ENCODE measurements around the gene LRRN4. TPM values are rescaled to one million over a fixed set of nuclear protein-coding genes. Genes with fewer than 3 reads are reported as not detected.

The LRRN4 gene
- total and polyA plus RNA-seq, 4 donors: 0.14 to 0.18 (median 0.16) TPM

DNA sequence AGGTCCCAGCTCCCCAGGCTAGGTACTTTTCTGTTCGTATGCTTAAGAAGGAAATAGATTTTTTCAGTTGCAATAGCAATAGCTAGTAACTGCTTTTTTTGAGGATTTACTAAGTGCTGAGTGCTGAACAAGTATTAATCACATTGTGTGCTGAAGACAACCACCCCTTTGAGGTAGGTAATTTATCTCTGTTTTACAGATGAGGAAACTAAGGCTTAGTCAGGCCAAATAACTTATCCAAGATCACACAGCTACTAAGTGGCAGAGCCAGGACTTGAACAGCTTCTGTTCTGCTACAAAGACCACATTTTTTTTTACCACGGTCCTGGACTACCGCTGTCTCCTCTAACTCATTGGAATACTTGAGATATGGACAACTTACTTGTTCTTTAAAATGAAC lies 39.8 kb downstream of the LRRN4 start (continued):
- TF ChIP-seq, protein P1, sequence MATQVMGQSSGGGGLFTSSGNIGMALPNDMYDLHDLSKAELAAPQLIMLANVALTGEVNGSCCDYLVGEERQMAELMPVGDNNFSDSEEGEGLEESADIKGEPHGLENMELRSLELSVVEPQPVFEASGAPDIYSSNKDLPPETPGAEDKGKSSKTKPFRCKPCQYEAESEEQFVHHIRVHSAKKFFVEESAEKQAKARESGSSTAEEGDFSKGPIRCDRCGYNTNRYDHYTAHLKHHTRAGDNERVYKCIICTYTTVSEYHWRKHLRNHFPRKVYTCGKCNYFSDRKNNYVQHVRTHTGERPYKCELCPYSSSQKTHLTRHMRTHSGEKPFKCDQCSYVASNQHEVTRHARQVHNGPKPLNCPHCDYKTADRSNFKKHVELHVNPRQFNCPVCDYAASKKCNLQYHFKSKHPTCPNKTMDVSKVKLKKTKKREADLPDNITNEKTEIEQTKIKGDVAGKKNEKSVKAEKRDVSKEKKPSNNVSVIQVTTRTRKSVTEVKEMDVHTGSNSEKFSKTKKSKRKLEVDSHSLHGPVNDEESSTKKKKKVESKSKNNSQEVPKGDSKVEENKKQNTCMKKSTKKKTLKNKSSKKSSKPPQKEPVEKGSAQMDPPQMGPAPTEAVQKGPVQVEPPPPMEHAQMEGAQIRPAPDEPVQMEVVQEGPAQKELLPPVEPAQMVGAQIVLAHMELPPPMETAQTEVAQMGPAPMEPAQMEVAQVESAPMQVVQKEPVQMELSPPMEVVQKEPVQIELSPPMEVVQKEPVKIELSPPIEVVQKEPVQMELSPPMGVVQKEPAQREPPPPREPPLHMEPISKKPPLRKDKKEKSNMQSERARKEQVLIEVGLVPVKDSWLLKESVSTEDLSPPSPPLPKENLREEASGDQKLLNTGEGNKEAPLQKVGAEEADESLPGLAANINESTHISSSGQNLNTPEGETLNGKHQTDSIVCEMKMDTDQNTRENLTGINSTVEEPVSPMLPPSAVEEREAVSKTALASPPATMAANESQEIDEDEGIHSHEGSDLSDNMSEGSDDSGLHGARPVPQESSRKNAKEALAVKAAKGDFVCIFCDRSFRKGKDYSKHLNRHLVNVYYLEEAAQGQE (IDR thresholded peaks at IDR 0.05): no peak
- TF ChIP-seq TAF1 (conservative IDR thresholded peaks at IDR 0.05): no peak
- no peak for TF ChIP-seq GABPA (IDR thresholded peaks at IDR 0.05 in 1 of 2, conservative IDR thresholded peaks at IDR 0.05 in 1 of 2)
- TF ChIP-seq FOXA1 (IDR thresholded peaks at IDR 0.05): no peak
- no peak for TF ChIP-seq SP1 (IDR thresholded peaks at IDR 0.05)
- TF ChIP-seq JUND (IDR thresholded peaks at IDR 0.05): no peak
- no peak for TF ChIP-seq EGR1 (IDR thresholded peaks at IDR 0.05; ENCODE audit: low read depth in 2 of 2)

DNA sequence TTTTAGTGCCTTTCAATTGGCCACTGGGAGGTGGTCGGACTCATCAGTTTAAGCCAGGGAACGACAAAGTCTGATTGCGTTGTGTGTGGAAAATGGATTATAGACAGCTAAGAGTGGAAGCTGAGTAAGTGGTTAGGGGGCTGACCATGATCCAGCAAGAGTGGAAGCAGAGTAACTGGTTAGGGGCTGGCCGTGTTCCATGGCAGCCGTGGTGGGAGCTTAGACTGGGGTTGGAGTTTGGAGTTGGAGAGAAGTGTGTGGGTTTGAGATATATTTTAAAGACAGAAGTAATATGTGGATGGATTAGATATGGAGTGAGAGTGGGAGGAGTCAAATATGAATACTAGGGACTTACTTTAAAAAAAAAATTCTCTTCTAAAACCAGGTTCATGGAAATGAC lies 41.7 kb downstream of the LRRN4 start:
- peaks cover 11 to 40% (median 24%) of the 10 kb centered on the region in 4 donors for H3K36me3 ChIP-seq (ENCODE audit: control insufficient read depth in 4 of 4, insufficient read depth in 3 of 4, low read depth in 1 of 4, low read length in 3 of 4)
- no peak overlapping the region for H3K27ac ChIP-seq (ENCODE audit: low read depth in 1 of 2, low read length in 2 of 2)
- WGBS: 95% methylated on average over 5 of the region's 5 CpGs
- H3K4me1 ChIP-seq (ENCODE audit: control insufficient read depth in 4 of 4, insufficient read depth in 4 of 4, low read length in 3 of 4): peaks cover 1 to 37% (median 27%) of the 10 kb centered on the region in 4 donors
- TF ChIP-seq RXRA (IDR thresholded peaks at IDR 0.05) (no peak), SP1 (IDR thresholded peaks at IDR 0.05) (no peak), HNF4A (conservative IDR thresholded peaks at IDR 0.05) (no peak), FOXA1 (IDR thresholded peaks at IDR 0.05) (no peak), YY1 (IDR thresholded peaks at IDR 0.05) (no peak), RAD21 (IDR thresholded peaks at IDR 0.05) (no peak)
- TF ChIP-seq, protein P2, sequence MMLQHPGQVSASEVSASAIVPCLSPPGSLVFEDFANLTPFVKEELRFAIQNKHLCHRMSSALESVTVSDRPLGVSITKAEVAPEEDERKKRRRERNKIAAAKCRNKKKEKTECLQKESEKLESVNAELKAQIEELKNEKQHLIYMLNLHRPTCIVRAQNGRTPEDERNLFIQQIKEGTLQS (IDR thresholded peaks at IDR 0.05): no peak
- TF ChIP-seq, protein P1 (IDR thresholded peaks at IDR 0.05): no peak
- no peak overlapping the region for H3K4me3 ChIP-seq (ENCODE audit: low read depth in 1 of 3, low read length in 3 of 3)
- no peaks in the 10 kb centered on the region for H3K9me3 ChIP-seq (ENCODE audit: control insufficient read depth in 4 of 4, low read length in 3 of 4)
- no peak overlapping the region for H3K9ac ChIP-seq (ENCODE audit: low read depth in 1 of 2, low read length in 2 of 2)
- H3K27me3 ChIP-seq (ENCODE audit: control insufficient read depth in 4 of 4, insufficient read depth in 4 of 4, low read length in 3 of 4): no peaks in the 10 kb centered on the region
- no peak for DNase-seq (ENCODE audit: low spot score)

DNA sequence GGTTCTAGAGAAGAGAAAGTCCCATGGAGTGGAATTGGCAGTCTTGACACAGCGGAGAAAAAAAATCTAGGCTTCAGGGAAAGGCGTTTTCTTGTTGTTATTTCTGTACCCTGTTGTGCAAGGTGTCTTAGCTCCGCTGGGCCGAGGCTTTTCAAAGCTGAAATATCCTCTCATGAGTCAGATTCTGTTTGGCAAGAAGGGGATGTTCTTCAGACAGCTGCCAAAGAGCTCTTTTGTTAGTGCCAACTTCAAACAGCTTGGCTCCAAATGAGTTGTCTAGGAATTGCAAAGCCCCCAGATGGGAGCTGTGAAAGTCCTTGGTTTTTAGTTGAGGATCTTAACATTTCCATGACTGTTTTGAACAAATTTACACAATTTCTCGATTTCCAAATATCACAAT lies 45.6 kb downstream of the LRRN4 start:
- DNase-seq (ENCODE audit: low spot score): no peak
- Histone ChIP-seq H3K4me1 (ENCODE audit: control insufficient read depth in 4 of 4, insufficient read depth in 4 of 4, low read length in 3 of 4) (peaks cover 1 to 43% (median 34%) of the 10 kb centered on the region in 4 donors), H3K27ac (ENCODE audit: low read depth in 1 of 2, low read length in 2 of 2) (peak overlapping the region; percentile 54 to 84), H3K36me3 (ENCODE audit: control insufficient read depth in 4 of 4, insufficient read depth in 3 of 4, low read depth in 1 of 4, low read length in 3 of 4) (peaks cover 6 to 24% (median 12%) of the 10 kb centered on the region in 4 donors), H3K27me3 (ENCODE audit: control insufficient read depth in 4 of 4, insufficient read depth in 4 of 4, low read length in 3 of 4) (no peaks in the 10 kb centered on the region), H3K9me3 (ENCODE audit: control insufficient read depth in 4 of 4, low read length in 3 of 4) (no peaks in the 10 kb centered on the region), H3K9ac (ENCODE audit: low read depth in 1 of 2, low read length in 2 of 2) (peak overlapping the region in 1 of 2 donors; percentile 85), H3K4me3 (ENCODE audit: low read depth in 1 of 3, low read length in 3 of 3) (peak overlapping the region; percentile 46 to 99 (median 95))
- whole genome bisulfite sequencing: 24% methylated on average over 5 of the region's 5 CpGs
- TF ChIP-seq YY1 (IDR thresholded peaks at IDR 0.05): no peak
- TF ChIP-seq, protein P3, sequence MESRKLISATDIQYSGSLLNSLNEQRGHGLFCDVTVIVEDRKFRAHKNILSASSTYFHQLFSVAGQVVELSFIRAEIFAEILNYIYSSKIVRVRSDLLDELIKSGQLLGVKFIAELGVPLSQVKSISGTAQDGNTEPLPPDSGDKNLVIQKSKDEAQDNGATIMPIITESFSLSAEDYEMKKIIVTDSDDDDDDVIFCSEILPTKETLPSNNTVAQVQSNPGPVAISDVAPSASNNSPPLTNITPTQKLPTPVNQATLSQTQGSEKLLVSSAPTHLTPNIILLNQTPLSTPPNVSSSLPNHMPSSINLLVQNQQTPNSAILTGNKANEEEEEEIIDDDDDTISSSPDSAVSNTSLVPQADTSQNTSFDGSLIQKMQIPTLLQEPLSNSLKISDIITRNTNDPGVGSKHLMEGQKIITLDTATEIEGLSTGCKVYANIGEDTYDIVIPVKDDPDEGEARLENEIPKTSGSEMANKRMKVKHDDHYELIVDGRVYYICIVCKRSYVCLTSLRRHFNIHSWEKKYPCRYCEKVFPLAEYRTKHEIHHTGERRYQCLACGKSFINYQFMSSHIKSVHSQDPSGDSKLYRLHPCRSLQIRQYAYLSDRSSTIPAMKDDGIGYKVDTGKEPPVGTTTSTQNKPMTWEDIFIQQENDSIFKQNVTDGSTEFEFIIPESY (IDR thresholded peaks at IDR 0.05): no peak
- no peak for TF ChIP-seq SP1 (IDR thresholded peaks at IDR 0.05)
- TF ChIP-seq, protein P4, sequence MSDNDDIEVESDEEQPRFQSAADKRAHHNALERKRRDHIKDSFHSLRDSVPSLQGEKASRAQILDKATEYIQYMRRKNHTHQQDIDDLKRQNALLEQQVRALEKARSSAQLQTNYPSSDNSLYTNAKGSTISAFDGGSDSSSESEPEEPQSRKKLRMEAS (IDR thresholded peaks at IDR 0.05): no peak
- TF ChIP-seq GABPA (IDR thresholded peaks at IDR 0.05 in 1 of 2, conservative IDR thresholded peaks at IDR 0.05 in 1 of 2): no peak
- no peak for TF ChIP-seq HNF4G (IDR thresholded peaks at IDR 0.05)
- TF ChIP-seq HNF4A (conservative IDR thresholded peaks at IDR 0.05): peak in 1 of 2 donors; percentile 33
- no peak for TF ChIP-seq RAD21 (IDR thresholded peaks at IDR 0.05)
- TF ChIP-seq, protein P5, sequence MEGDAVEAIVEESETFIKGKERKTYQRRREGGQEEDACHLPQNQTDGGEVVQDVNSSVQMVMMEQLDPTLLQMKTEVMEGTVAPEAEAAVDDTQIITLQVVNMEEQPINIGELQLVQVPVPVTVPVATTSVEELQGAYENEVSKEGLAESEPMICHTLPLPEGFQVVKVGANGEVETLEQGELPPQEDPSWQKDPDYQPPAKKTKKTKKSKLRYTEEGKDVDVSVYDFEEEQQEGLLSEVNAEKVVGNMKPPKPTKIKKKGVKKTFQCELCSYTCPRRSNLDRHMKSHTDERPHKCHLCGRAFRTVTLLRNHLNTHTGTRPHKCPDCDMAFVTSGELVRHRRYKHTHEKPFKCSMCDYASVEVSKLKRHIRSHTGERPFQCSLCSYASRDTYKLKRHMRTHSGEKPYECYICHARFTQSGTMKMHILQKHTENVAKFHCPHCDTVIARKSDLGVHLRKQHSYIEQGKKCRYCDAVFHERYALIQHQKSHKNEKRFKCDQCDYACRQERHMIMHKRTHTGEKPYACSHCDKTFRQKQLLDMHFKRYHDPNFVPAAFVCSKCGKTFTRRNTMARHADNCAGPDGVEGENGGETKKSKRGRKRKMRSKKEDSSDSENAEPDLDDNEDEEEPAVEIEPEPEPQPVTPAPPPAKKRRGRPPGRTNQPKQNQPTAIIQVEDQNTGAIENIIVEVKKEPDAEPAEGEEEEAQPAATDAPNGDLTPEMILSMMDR (IDR thresholded peaks at IDR 0.05; ENCODE audit: low read depth, low read length, missing input control): no peak
- TF ChIP-seq FOXA1 (IDR thresholded peaks at IDR 0.05): no peak
- TF ChIP-seq TAF1 (conservative IDR thresholded peaks at IDR 0.05): no peak
- no peak for TF ChIP-seq EGR1 (IDR thresholded peaks at IDR 0.05; ENCODE audit: low read depth in 2 of 2)
- no peak for TF ChIP-seq FOXA2 (IDR thresholded peaks at IDR 0.05)
- TF ChIP-seq, protein P2 (IDR thresholded peaks at IDR 0.05): peak; percentile 21
- peak; percentile 64 to 76 for TF ChIP-seq JUND (IDR thresholded peaks at IDR 0.05)
- no peak for TF ChIP-seq NR2F2 (IDR thresholded peaks at IDR 0.05)

Measured in liver (tissue), 9 donors.